ENCODE data around the gene KCNQ1OT1.

KCNQ1OT1 gene

GRCh38 chr11:2594267-2594666 is 105.5 kb downstream of the KCNQ1OT1 start (continued):
- no peak for TF ChIP-seq ZBTB6 (tag by site-specific recombination; IDR thresholded peaks at IDR 0.05)
- TF ChIP-seq PRDM6 (tag by site-specific recombination; IDR thresholded peaks at IDR 0.05) = no peak
- no peak for TF ChIP-seq ZNF639 (tag by site-specific recombination; IDR thresholded peaks at IDR 0.05)
- peak; percentile 94 for TF ChIP-seq ZNF558 (tag by site-specific recombination; IDR thresholded peaks at IDR 0.05)
- TF ChIP-seq ZNF596 (tag by site-specific recombination; IDR thresholded peaks at IDR 0.05) = no peak

- Histone ChIP-seq H3K9me3 (ENCODE audit: control insufficient read depth, insufficient read depth, low read depth, low read length) (no peaks in the 10 kb centered on the region), H3K36me3 (ENCODE audit: control insufficient read depth in 2 of 2, insufficient read depth in 1 of 2, low read length in 2 of 2) (no peaks in the 10 kb centered on the region), H3K4me1 (ENCODE audit: control insufficient read depth, insufficient read depth, low read length) (no peaks in the 10 kb centered on the region), H3K27ac (ENCODE audit: extremely low read depth, low read depth, low read length) (no peak overlapping the region), H3K4me3 (ENCODE audit: low read depth, low read length) (no peak overlapping the region)
- CTCF ChIA-PET = no interaction called here
- TF ChIP-seq ZNF645 (tag by site-specific recombination; IDR thresholded peaks at IDR 0.05) (no peak), ZNF398 (tag by site-specific recombination; IDR thresholded peaks at IDR 0.05) (no peak), ZNF433 (tag by site-specific recombination; IDR thresholded peaks at IDR 0.05; ENCODE audit: low read depth) (no peak), ZNF266 (tag by site-specific recombination; IDR thresholded peaks at IDR 0.05; ENCODE audit: low read depth) (no peak)
- POLR2A ChIA-PET = no interaction called here
These were observed 106.3 kb downstream of the KCNQ1OT1 start for GRCh38 chr11:2593393-2593950.

GRCh38 chr11:2592559-2593392 is 107.0 kb downstream of the KCNQ1OT1 start:
- Histone ChIP-seq H3K27ac (ENCODE audit: extremely low read depth, low read depth, low read length) (no peak overlapping the region), H3K36me3 (ENCODE audit: control insufficient read depth in 2 of 2, insufficient read depth in 1 of 2, low read length in 2 of 2) (no peaks in the 10 kb centered on the region), H3K4me1 (ENCODE audit: control insufficient read depth, insufficient read depth, low read length) (no peaks in the 10 kb centered on the region), H3K4me3 (ENCODE audit: low read depth, low read length) (no peak overlapping the region), H3K9me3 (ENCODE audit: control insufficient read depth, insufficient read depth, low read depth, low read length) (no peaks in the 10 kb centered on the region)
- ChIA-PET CTCF (no interaction called here), POLR2A (no interaction called here)
- TF ChIP-seq MYNN (tag by site-specific recombination; IDR thresholded peaks at IDR 0.05; ENCODE audit: borderline replicate concordance) (no peak), ZNF184 (tag by site-specific recombination; IDR thresholded peaks at IDR 0.05) (no peak), KLF10 (tag by site-specific recombination; IDR thresholded peaks at IDR 0.05) (no peak), ZNF585B (tag by site-specific recombination; IDR thresholded peaks at IDR 0.05) (no peak), ZNF639 (tag by site-specific recombination; IDR thresholded peaks at IDR 0.05) (no peak), ZNF366 (tag by site-specific recombination; conservative IDR thresholded peaks at IDR 0.05) (no peak), ZNF555 (tag by site-specific recombination; conservative IDR thresholded peaks at IDR 0.05) (no peak), ZNF777 (tag by site-specific recombination; IDR thresholded peaks at IDR 0.05; ENCODE audit: borderline replicate concordance) (no peak), PRDM10 (tag by site-specific recombination; IDR thresholded peaks at IDR 0.05) (no peak), SP7 (tag by site-specific recombination; IDR thresholded peaks at IDR 0.05) (no peak), PRDM1 (tag by site-specific recombination; IDR thresholded peaks at IDR 0.05) (no peak)

Measured in HEK293 (cell line).